Cardiac fibroblast (primary cell): ENCODE results near the gene ASL.
"Not testable (repeated sequence)": the region's sequence is repeated elsewhere in the genome, so short reads cannot be mapped to it uniquely, and the experiment has no call there.

Experiments used
- DNase-seq, 2 donors: peaks; one replicate each; pipeline versions ENCODE4 v3.0.0 to v3.0.0-alpha.2; 2010; ENCODE audit warnings: low read depth in 2 of 2
- H3K4me3 ChIP-seq, 2 donors: replicated peaks in 1 of 2; 1 replicate in 1 of 2; 2 replicates in 1 of 2; pipeline ENCODE4 v1.5.1; 2011; ENCODE audit warnings: low read depth in 2 of 2, low read length in 2 of 2, mild to moderate bottlenecking in 2 of 2, moderate library complexity in 1 of 2
- CTCF ChIP-seq: IDR thresholded peaks from one replicate; pipeline ENCODE4 v1.5.1; 2011; ENCODE audit warnings: low read depth, mild to moderate bottlenecking, low read length, inconsistent platforms

The ASL gene

GRCh38 chr7:66075590-66076461, at the start of gene ASL:
TSS of gene ASL (plus strand) at chr7:66075819. CDS start at chr7:66076082, 263 bp downstream.
- H3K4me3 ChIP-seq: peak within 1 kb of the TSS; percentile 91 to 96
- no peak for TF ChIP-seq CTCF
- peak; percentile 86 to 92 for DNase-seq

GRCh38 chr7:66028342-66028741, 47.3 kb upstream of the ASL start:
- H3K4me3 ChIP-seq, DNase-seq: not testable (repeated sequence)

GRCh38 chr7:66033471-66034385, 41.9 kb upstream of the ASL start:
- no peak for TF ChIP-seq CTCF
- H3K4me3 ChIP-seq: no peak overlapping the region
- DNase-seq: no peak

- DNase-seq, H3K4me3 ChIP-seq: not testable (repeated sequence)
Observed at GRCh38 chr7:66034436-66035010, 41.1 kb upstream of the ASL start.

GRCh38 chr7:66036382-66036781, 39.2 kb upstream of the ASL start:
- DNase-seq: no peak
- no peak overlapping the region for H3K4me3 ChIP-seq
- no peak for TF ChIP-seq CTCF

- no peak for TF ChIP-seq CTCF
- no peak for DNase-seq
- no peak overlapping the region for H3K4me3 ChIP-seq
Observed at GRCh38 chr7:66036788-66037187, 38.8 kb upstream of the ASL start.

GRCh38 chr7:66039094-66039670, 36.4 kb upstream of the ASL start:
- H3K4me3 ChIP-seq: no peak overlapping the region
- no peak for DNase-seq
- no peak for TF ChIP-seq CTCF
